HG03064 (cell line): ENCODE results near the gene CD300A.

Source experiments
- ATAC-seq: cut with Tn5 transposase; IDR thresholded peaks from one replicate; pipeline ENCODE4 v1.9.1; 2021; ENCODE audit warnings: low read depth; ENCODE audit not compliant: unreplicated experiment

Gene CD300A

GRCh38 chr17:74439691-74440567 lies 26.5 kb upstream of the CD300A start:
- no peak for ATAC-seq

GRCh38 chr17:74441537-74441936 lies 24.9 kb upstream of the CD300A start:
- ATAC-seq, result no peak

GRCh38 chr17:74442291-74442669 lies 24.2 kb upstream of the CD300A start:
- ATAC-seq, result no peak

- no peak for ATAC-seq
These were observed 23.5 kb upstream of the CD300A start for GRCh38 chr17:74442670-74443515.

- ATAC-seq, result no peak
These were observed 22.7 kb upstream of the CD300A start for GRCh38 chr17:74443516-74444296.

GRCh38 chr17:74444406-74444805 lies 22.0 kb upstream of the CD300A start:
- no peak for ATAC-seq

- ATAC-seq, result no peak
These were observed 21.3 kb upstream of the CD300A start for GRCh38 chr17:74445158-74445557.

GRCh38 chr17:74446551-74447500 lies 19.6 kb upstream of the CD300A start:
- ATAC-seq, result no peak

- ATAC-seq, result no peak
These were observed 18.7 kb upstream of the CD300A start for GRCh38 chr17:74447628-74448159.

- ATAC-seq, result no peak
These were observed 17.7 kb upstream of the CD300A start for GRCh38 chr17:74448756-74449155.

- no peak for ATAC-seq
These were observed 17.1 kb upstream of the CD300A start for GRCh38 chr17:74449306-74449705.

GRCh38 chr17:74449773-74450172 lies 16.7 kb upstream of the CD300A start:
- ATAC-seq, result no peak

GRCh38 chr17:74450231-74450630 lies 16.2 kb upstream of the CD300A start:
- no peak for ATAC-seq

- no peak for ATAC-seq
These were observed 15.5 kb upstream of the CD300A start for GRCh38 chr17:74450925-74451403.

- ATAC-seq, result no peak
These were observed 14.9 kb upstream of the CD300A start for GRCh38 chr17:74451557-74451956.

- no peak for ATAC-seq
These were observed 14.2 kb upstream of the CD300A start for GRCh38 chr17:74452033-74452840.

GRCh38 chr17:74452841-74453661 lies 13.4 kb upstream of the CD300A start:
- no peak for ATAC-seq
